Lung microvascular endothelial cell (primary cell): ENCODE results near the gene IMMP2L. TPM values are rescaled to one million over a fixed set of nuclear protein-coding genes. Genes with fewer than 3 reads are reported as not detected.
"Not testable (repeated sequence)": the region's sequence is repeated elsewhere in the genome, so short reads cannot be mapped to it uniquely, and the experiment has no call there.

Experiments used
- DNase-seq, 2 donors: peaks; one replicate each; pipeline versions ENCODE4 v3.0.0 to v3.0.0-alpha.2; 2010; ENCODE audit warnings: low read depth in 2 of 2
- total RNA-seq: library from RNA; depleted of rRNA; stranded (reverse); fragments of >200 nt; gene quantifications from 2 replicates; pipeline ENCODE4 v1.2.1, GENCODE V29; 2014

Gene IMMP2L
- total RNA-seq, 1 donor from 2014 or later, result 9.1 TPM

DNA sequence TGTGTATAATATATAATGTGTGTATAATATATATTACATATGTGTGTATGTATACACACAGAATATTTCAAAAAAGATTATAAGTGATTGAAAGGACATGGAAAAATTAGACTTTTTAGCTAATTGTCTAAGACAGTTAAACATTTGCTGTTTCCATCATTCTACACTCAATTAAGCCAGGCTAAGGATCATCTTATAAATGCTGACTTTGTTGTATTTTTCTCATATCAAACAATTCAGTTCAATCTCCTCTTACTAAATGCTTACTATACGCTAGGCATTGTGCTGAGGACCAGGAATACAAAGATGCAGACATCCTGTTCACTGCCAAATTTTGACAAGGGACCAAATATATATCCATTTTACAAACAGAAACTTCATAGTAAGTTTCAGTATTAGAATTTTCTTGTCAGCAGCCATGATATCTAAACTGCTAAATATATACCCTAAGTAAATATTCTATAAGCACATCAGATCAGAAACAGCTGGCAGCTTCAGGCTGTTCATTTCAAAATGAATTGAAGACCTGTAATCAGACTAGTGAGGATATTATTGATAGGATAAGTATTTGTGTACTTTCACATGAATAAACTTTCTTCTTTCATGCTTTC, 481.7 kb downstream of the IMMP2L start:
- no peak for DNase-seq

DNA sequence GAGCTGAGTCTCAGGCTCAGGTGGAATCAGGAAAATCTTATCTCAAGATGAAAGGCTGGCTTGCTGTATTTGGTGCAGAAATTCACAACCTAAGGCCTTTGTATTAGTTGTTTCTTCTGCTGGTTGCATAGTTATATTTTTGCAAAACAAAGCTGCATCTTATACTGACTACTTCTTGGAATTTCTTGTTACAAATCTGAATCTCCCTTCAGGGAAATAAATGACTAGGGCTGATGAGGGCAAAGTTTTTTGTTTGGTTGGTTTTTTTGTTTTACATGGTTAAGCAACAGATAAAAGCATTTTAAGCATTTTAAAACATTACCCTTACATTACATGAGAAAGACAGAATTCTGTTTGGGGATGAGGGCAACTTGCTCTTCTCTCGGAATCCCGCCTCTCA, 485.3 kb downstream of the IMMP2L start:
- DNase-seq, result no peak

DNA sequence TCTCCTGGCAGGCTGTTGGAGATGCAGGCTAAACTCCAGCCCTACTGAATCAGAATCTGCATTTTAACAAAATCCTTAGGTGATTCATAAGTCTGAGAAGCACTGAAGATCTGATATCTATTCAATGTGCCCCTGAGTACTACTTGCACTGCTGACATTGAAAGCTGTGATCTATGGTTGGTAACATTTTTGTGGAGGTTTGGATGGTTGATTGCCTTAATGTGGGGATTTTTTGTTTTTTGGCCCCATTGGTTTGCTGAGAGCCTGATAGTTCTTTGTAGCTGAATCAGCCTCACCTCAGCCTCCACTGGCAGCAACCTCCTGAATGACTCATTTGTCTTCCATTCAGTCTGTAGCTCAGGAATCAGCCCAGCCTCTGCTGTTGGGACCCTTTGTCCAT, 486.1 kb downstream of the IMMP2L start:
- DNase-seq, result no peak

DNA sequence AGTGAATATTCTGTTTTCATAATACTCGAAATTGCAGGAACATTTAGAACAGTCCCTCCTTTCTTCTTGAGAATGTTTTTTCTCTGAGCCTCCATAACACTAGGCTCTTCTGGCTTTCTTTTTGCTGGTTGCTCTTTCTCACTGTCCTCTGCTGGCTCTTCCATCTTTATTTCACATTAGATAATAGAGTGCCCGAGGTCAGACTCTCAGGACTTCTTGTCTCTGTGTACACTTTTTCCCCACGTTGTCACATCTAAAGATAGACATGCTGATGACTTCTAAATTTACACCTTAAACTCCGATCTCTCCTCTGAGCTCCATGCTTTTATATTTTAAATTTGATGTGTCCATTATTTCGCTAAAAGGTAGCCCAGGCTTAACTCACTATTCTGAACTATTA, 486.8 kb downstream of the IMMP2L start:
- DNase-seq, result no peak

DNA sequence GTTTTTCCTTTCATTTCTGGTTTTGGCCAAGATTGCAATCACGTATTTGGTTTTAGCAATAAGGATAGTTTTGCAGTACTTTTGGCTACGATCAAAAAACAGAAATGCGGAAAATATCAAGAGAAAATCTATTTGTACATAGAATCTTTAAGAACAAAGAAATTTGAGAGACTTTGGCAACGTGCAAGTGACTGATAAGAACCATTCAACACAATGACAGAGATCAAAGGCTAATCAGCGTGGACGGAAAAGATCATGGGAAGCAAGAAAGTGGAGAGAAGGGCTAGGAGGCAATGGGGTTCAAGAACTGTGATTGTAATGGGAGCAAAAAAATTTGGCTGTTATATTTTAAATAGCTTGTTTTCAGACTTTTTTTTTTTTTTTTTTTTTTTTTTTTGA, 487.5 kb downstream of the IMMP2L start:
- DNase-seq, result no peak

DNA sequence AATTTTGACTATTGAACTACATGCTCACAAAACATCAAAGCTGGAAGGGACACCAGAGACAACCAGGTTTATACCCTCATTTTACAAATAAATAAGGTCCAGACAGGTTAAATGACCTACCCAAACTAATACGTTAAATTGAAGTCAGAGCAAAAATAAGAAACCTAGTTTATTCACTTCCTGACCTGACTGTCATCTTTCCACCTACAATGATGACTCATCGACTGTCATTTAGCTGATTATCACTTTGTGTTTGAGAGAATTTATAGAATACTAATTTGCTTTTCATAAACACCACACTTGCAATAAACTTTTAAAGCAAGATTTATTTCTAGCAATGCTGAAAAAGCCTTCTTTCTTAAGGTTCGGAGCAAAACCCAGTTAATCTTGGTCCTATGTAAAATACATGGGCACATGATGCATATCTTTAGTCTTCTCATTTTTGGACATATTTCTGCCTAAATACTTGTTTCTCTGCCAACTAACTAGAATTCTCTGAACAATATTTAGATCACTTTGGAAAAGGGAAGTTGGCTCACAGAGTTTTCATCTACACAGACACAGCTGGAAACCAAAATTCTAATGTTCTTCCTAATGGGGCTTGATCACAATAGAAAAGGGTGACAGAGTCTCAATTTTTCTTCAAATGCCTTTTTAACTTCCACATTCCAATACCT, 488.1 kb downstream of the IMMP2L start:
- peak in 1 of 2 donors; percentile 32 for DNase-seq

DNA sequence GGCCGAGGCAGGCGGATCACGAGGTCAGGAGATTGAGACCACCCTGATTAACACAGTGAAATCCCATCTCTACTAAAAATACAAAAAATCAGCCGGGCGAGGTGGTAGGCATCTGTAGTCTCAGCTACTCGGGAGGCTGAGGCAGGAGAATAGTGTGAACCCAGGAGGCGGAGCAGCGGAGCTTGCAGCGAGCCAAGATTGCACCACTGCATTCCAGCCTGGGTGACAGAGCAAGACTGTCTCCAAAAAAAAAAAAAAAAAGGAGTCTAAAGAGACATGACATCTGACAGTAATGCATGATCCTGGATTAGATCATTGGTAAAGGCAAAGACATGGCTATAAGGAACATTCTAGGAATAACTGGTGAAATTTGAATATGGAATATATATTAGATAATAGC, 489.6 kb downstream of the IMMP2L start:
- DNase-seq, result not testable (repeated sequence)

DNA sequence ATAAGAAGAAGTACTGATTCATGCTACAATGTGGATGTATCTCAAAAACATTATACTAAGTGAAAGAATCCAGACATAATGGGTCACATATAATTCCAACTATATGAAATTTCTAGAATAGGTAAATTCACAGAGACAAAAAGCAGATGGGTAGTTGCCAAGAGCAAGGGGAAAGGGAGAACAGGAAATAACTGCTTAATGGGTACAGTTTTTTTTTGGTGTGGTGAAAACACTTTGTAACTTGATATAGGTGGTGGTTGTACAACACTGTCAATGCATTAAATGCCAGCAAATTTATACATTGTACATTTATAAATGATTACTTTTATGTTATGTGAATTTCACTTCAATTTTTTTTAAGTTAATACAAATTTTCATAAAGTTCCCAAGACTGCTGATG, 490.7 kb downstream of the IMMP2L start:
- DNase-seq, result no peak

DNA sequence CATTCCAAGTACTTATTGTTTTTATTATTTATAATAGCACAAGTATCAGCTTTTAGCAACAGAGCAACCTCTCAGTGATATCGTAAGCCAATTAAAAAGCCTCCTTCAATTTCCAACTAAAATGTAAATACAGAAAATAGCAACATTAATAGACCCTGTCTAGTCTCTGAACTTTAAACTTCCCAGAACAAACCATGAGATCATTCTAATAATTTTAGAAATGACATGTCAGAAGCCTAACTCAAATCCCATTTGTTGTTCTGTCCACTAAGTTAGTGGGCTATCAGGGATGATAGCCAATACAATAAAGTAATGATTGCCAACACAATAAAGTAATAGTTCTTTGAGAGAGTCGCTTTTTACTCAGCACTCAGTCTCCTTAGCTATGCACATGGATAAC, 493.7 kb downstream of the IMMP2L start:
- no peak for DNase-seq

DNA sequence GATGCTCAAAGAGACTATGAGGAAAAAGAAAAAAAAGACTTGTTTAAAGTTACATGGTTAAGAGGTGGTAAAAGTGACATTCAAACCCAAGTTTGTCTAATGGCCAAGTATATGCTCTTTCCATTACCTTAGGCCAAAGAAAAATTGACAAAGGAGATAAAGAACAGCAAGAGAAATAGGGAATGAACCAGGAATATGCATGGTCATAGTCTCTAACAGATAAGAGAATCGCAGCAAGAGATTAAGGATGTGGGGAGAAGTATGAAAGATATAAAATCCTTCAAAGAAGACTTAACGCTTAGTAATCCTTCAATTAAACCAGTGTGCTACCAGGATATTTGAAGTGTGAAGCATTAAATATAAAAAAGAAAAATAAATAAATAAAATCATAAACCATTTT, 494.6 kb downstream of the IMMP2L start:
- DNase-seq, result no peak

DNA sequence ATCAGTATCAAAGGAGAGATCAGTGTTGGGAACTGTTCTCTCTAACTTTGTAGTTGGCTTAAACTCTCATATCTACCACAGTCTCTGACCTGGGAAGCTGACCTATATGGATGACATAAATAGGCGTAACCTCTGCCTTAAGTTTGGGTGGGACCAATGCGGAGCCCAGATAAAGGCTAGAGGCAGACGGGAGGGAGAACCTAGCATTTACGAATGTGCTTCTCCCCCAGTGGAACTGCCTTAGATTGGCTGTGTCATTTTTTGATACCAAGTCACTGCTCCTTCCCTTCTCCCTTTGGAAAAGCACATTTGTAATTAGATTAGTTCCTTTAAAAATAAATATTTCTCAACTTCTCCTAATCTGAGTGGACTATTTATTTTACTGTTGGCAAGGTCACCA, 495.0 kb downstream of the IMMP2L start:
- no peak for DNase-seq

DNA sequence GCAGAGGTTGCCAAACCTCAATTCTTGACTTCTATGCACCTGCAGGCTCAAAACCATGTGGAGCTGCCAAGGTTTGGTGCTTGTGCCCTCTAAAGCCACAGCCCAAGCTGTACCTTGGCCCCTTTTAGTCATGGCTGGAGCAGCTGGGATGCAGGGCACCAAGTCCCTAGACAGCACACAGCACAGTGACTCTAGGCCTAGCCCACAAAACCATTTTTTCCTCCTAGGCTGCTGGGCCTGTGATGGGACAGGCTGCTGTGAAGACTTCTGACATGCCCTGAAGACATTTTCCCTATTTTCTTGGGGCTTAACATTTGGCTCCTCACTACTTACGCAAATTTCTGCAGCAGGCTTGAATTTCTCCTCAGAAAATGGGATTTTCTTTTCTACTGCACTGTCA, 499.1 kb downstream of the IMMP2L start:
- DNase-seq, result no peak

DNA sequence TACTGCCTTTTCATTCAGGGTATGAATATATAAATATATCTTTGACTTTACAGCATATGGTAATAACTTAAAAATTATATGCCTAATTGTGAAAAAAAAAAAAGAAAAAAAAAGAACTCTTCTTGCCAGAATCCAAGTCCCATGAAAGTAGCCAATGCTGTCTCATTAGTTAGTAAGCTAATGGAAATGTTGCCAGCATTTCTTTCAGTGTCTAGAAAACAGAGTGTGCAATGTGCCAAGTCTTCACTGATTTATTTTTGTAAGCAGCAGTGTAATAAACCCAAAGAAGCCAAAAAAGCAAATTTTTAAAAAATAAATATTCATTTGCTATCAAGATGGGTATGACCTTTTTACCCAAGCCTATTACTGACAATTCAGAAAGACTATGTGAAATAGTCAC, 502.5 kb downstream of the IMMP2L start:
- DNase-seq, result no peak

DNA sequence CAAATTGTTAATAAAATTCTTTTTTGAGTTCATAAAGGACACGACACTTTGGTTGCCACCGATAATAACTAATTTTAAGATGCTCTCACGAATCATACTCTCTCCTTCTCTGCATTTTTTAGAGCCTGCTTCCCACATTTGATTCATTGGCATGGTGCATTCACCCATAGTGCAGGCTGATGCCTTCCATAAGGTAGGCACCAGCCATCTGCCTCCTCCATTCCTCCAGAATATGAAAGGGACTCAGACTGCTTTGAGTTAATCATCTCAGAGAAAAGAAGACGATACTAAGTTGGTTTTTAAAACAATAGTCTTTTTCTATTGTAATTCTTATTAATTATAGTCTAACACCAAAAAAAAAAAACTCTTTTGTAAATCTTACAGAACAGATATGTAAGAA, 505.2 kb downstream of the IMMP2L start:
- no peak for DNase-seq

DNA sequence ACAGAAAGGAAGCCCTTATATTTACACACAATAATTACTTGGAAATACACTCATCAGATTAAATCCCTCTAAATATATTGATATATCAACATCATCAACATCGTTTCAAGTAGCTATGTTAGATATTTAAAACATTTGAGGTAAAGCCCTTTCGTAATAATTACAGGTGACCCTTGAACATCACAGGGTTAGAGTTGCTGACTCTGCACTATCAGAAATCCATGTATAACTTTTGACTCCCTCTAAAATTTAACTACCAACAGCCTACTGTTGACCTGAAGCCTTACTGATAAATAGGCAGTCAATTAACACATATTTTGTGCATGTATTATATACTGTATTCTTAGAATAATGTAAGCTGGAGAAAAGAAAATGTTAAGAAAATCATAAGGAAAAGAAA, 505.9 kb downstream of the IMMP2L start:
- DNase-seq, result no peak

DNA sequence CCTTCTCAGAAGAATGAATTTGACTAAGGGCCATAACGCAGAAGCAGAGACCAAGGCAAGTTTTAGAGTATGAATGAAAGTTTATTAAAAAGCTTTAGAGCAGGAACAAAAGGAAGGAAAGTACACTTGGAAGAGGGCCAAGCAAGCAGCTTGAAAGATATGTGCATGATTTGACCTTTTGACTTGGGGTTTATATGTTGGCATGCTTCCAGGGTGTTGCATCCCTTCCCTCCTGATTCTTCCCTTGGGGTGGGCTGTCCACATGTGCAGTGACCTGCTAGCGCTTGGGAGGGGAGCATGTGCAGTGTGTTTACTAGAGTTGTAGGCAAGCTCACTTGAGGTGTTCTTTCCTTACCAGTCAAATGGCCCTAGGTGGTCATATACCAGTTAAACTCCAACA, 509.3 kb downstream of the IMMP2L start:
- DNase-seq, result no peak

DNA sequence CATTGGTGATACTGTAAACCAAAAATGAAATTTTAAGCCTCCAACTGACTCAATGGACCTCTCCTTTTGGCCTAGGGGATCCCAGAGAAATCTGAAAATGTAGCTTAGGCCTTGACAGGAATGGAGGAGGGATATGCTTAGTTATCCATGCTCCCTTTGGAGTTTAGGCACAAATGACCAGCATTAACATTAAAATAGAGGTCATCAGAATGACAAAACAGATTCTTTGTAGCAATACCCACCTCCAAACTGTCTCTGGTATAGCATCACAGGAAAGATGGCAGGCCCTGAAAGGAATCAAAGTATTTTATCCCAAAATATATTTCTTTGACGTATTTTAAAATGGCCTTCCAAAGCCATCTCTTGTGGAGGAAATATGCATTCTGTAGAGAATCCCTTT, 510.5 kb downstream of the IMMP2L start:
- no peak for DNase-seq

DNA sequence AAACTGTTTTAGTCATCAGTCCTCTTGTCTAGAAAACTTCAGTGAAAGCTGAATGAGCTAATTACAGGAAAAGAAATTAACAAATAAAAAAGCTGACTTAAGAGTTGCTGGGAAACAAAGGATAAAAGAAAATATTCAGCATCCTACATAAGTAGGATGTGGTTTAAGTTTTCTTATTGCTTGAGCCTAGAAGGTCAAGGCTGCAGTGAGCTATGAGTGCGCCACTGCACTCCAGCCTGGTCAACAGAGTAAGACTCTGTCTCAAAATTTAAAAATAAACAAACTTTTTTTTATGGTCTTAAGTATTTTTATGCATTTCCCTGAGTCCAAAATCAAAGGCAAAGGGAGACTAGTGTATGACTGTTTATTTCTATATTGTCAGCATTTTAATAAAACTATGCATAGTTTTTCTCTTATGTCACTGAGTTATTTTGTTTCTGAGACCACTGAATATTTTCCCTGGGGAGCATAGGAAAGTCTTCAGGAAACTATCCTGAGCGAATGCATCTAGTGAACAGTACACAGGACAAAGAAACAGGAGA, 511.3 kb downstream of the IMMP2L start:
- DNase-seq, result no peak

DNA sequence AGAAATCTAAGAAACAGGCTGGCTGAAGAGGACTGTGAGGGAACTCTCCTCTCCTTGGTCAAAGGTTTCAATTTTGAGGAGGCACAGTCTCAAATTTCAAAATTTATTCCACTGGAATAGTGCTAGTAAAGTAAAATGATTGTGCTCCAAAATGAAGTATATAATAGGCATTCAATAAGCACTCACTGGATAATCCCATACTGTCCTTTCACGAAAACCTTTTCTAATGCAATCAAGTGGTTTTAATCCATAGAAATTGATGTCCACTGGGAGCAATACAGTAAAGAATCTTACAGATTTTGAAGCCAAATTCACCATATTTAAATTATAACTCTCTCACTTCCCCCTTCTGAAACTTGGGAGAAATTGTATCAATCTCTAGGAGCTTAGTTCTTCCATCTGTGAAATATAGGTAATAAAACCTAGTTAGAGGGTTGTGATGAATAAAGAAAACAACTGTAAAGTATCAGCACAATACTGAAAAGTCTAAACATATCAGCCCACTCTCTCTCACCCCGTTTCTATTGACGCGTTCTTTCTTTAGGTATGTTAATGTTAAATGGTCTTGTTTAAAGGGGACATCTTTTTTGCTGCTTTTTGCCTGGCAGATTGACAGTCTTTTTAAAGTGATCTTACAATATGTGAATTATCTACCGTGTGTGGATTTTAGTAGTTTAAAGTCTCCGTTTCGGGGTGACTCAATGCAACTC, 512.2 kb downstream of the IMMP2L start:
- DNase-seq, result no peak

DNA sequence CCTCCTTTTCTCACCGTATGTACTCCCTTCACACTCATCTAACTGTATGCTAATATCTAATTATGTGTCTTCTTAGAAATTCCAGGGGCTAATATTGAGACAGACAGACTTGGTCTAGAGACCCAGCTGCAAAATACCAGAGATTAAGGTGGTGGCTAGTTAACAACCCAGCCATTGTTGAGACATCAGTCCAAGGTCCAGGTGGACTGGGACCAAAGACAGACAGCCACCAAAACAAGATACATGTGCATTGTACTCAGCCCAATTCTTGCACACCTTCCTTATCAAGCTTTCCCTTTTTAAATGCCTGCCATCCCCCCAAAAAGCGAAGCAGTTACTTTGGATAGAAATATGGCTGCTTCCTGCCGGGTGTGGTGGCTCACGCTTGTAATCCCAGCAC, 514.7 kb downstream of the IMMP2L start:
- no peak for DNase-seq

DNA sequence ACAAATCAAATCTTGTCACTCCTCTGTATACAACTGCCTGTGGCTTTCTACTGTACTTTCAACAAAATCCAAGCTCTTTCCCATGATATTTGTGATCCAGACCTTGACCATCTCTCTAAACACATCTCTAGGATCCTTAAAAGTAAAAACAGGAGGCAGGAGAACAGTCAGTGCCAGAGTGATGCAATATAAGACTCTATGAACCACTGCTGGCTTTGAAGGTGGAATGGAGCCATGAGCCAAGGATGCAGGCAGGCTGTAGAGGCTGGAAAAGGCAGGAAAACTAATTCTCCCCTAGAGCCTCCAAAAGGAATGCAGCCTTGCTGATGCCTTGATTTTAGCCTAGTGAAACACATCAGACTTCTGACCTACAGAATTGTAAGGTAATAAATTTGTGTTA, 516.8 kb downstream of the IMMP2L start:
- no peak for DNase-seq

DNA sequence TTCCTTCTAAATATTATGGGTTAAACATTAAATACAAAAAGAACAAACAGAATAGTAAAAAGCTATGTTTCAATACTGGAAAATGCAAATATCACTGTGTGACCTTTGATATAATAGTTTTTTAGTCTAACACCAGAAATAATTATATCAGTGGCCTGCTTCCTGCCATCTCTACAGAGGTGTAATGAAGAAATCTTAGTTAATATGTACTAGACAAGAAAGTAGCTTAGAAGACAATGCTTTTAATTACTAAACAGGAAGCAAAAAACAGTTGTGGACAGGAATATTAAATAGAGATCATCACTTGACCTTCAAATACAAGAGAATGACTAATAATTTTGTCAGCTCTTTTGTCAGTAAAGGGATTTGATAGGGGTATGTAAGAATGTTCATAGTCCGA, 518.7 kb downstream of the IMMP2L start:
- DNase-seq, result no peak

DNA sequence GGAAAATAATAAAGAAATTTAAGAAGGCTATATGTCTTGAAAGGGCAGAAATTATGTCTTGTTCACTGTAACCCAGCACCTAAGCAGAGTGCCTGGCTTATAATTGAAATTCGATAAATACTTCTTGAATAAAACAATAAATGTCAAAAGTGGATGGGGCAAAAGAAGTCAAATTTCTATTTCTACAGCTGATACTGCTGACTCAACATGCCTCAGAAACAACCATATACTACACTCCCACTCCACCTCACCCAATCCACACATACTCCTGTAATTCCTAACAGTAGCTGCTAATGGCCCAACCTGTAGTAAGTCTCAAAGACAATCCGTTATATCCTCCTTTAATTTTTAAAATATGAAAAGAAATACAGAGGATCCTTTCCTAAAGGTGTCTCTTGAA, 519.5 kb downstream of the IMMP2L start:
- DNase-seq, result no peak
